Activated naive CD4-positive, alpha-beta T cell treated with anti-CD3 and anti-CD28 coated beads, Interleukin-2, amount 10 ng/mL, durations not matched to agents 7 days and 5 days (primary cell): Measurements from ENCODE around the gene IGSF9B.

Experiments
- CTCF ChIA-PET: fragments of 350-600 bp; sonication (Branson Sonifier 250); formaldehyde crosslinking; loops from one replicate; lab custom pipeline; 2021; ENCODE audit warnings: antibody characterized with exemption; lab: Charles Lee
- DNase-seq: peaks from one replicate; pipeline ENCODE4 v3.0.0-alpha.2; 2020
- H3K27ac Mint-ChIP-seq: one replicate; pipeline ENCODE4 v1.8.0; 2021; ENCODE audit warnings: mild to moderate bottlenecking, moderate library complexity, mixed read lengths
- H3K27me3 Mint-ChIP-seq: one replicate; pipeline ENCODE4 v1.8.0; 2021; ENCODE audit warnings: mild to moderate bottlenecking, mixed read lengths
- H3K36me3 Mint-ChIP-seq: one replicate; pipeline ENCODE4 v1.8.0; 2021; ENCODE audit warnings: mixed read lengths
- H3K4me1 Mint-ChIP-seq: one replicate; pipeline ENCODE4 v1.8.0; 2021; ENCODE audit warnings: mixed read lengths
- H3K4me3 Mint-ChIP-seq: one replicate; pipeline ENCODE4 v1.8.0; 2021; ENCODE audit warnings: mild to moderate bottlenecking, moderate library complexity, mixed read lengths
- H3K9me3 Mint-ChIP-seq: one replicate; pipeline ENCODE4 v1.8.0; 2021; ENCODE audit warnings: mixed read lengths

IGSF9B gene

GRCh38 chr11:133991101-133991500, 34.3 kb upstream of the IGSF9B start:
- H3K4me3 Mint-ChIP-seq = no peak overlapping the region
- H3K4me1 Mint-ChIP-seq = peaks cover 34% of the 10 kb centered on the region
- H3K9me3 Mint-ChIP-seq = no peaks in the 10 kb centered on the region
- H3K36me3 Mint-ChIP-seq = no peaks in the 10 kb centered on the region
- CTCF ChIA-PET = no interaction called here
- peaks cover 44% of the 10 kb centered on the region for H3K27me3 Mint-ChIP-seq
- DNase-seq = peak; percentile 29
- H3K27ac Mint-ChIP-seq = no peak overlapping the region

DNA sequence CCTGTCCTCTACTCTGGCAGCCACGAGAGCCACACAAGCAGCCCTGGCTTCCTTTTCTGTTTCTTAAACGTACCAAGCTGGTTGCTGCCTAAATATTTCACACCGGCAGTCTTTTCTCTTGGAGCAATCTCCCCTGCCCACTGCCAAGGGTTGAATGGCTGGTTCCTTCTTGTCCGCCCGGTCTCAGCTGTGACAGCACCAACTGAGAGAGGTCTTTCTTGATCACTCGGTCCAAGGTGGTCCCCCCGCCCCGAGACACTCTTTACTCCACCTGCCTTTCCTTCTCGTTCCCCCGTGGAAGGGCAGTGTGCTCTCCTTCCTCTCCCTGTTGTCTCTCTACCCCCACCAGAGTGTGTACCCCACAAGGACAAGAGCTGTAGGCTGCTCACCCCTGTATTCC, 33.7 kb upstream of the IGSF9B start:
- no peak overlapping the region for H3K4me3 Mint-ChIP-seq
- peaks cover 44% of the 10 kb centered on the region for H3K27me3 Mint-ChIP-seq
- no peaks in the 10 kb centered on the region for H3K36me3 Mint-ChIP-seq
- H3K9me3 Mint-ChIP-seq = no peaks in the 10 kb centered on the region
- peaks cover 34% of the 10 kb centered on the region for H3K4me1 Mint-ChIP-seq
- H3K27ac Mint-ChIP-seq = no peak overlapping the region
- DNase-seq = no peak
- CTCF ChIA-PET = no interaction called here

GRCh38 chr11:133988686-133989410, 32.1 kb upstream of the IGSF9B start:
- peaks cover 45% of the 10 kb centered on the region for H3K27me3 Mint-ChIP-seq
- H3K4me3 Mint-ChIP-seq = no peak overlapping the region
- no peak for DNase-seq
- no peak overlapping the region for H3K27ac Mint-ChIP-seq
- H3K36me3 Mint-ChIP-seq = no peaks in the 10 kb centered on the region
- CTCF ChIA-PET = interaction anchor here (0.6 to 1.0 kb wide), 2 partner anchors 28 to 228 kb away, joined by 3 to 5 read pairs; no protein-coding TSS in a partner anchor
- H3K4me1 Mint-ChIP-seq = peaks cover 31% of the 10 kb centered on the region
- no peaks in the 10 kb centered on the region for H3K9me3 Mint-ChIP-seq

DNA sequence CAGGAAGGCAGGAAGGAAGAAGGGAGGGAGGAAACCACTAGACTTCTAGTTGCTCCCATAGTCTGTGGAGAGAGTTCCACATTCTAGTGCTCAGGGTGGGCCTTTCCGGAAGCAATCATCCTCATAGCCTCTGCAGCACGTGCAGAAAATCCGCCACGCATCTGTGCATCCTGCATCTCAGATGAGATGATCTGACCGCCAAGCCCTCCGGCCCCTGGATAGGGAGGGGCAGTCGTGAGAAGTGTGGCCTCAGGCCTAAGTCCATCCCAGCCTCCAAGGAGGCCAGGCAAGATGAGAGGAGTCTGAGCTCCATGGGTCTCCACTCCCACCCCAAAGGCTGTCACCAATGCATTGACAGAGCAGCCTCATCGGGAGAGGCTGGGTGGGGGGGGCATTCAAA, 30.4 kb upstream of the IGSF9B start:
- H3K27me3 Mint-ChIP-seq = peaks cover 58% of the 10 kb centered on the region
- no peak overlapping the region for H3K27ac Mint-ChIP-seq
- peaks cover 29% of the 10 kb centered on the region for H3K4me1 Mint-ChIP-seq
- no peaks in the 10 kb centered on the region for H3K9me3 Mint-ChIP-seq
- DNase-seq = no peak
- H3K4me3 Mint-ChIP-seq = no peak overlapping the region
- CTCF ChIA-PET = no interaction called here
- H3K36me3 Mint-ChIP-seq = no peaks in the 10 kb centered on the region

- no peak for DNase-seq
- Mint-ChIP-seq H3K36me3 (no peaks in the 10 kb centered on the region), H3K4me3 (no peak overlapping the region), H3K4me1 (peaks cover 20% of the 10 kb centered on the region), H3K27ac (no peak overlapping the region), H3K9me3 (no peaks in the 10 kb centered on the region), H3K27me3 (peaks cover 61% of the 10 kb centered on the region)
- CTCF ChIA-PET = interaction anchor here (1.5 kb wide), 1 partner anchor 58 kb away, joined by 4 read pairs; no protein-coding TSS in a partner anchor
Observed at GRCh38 chr11:133985981-133986944, 29.5 kb upstream of the IGSF9B start.

DNA sequence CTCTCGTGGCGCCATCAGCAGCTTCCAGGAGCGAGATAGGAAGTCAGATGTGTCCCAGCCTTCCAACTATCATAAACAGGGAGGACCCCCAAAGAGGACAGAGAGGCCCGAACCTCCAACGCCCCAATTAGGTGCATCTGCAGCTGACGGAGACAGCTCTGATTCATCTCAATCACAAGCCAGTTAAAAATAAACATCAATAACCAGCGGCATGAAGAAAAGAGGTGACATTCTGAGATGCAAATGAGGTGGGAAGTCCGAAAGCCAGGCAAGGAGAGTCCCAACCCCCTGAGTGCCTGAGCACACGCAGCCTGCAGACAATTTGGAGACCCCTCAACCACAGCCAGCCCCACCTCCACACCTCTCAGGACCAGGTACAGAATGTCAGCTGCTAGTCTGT, 28.1 kb upstream of the IGSF9B start:
- CTCF ChIA-PET = interaction anchor here (1.5 kb wide), 1 partner anchor 56 kb away, joined by 4 read pairs; no protein-coding TSS in a partner anchor
- H3K36me3 Mint-ChIP-seq = no peaks in the 10 kb centered on the region
- H3K27me3 Mint-ChIP-seq = peaks cover 59% of the 10 kb centered on the region
- no peak overlapping the region for H3K27ac Mint-ChIP-seq
- peaks cover 7% of the 10 kb centered on the region for H3K4me1 Mint-ChIP-seq
- H3K9me3 Mint-ChIP-seq = no peaks in the 10 kb centered on the region
- no peak overlapping the region for H3K4me3 Mint-ChIP-seq
- no peak for DNase-seq

DNA sequence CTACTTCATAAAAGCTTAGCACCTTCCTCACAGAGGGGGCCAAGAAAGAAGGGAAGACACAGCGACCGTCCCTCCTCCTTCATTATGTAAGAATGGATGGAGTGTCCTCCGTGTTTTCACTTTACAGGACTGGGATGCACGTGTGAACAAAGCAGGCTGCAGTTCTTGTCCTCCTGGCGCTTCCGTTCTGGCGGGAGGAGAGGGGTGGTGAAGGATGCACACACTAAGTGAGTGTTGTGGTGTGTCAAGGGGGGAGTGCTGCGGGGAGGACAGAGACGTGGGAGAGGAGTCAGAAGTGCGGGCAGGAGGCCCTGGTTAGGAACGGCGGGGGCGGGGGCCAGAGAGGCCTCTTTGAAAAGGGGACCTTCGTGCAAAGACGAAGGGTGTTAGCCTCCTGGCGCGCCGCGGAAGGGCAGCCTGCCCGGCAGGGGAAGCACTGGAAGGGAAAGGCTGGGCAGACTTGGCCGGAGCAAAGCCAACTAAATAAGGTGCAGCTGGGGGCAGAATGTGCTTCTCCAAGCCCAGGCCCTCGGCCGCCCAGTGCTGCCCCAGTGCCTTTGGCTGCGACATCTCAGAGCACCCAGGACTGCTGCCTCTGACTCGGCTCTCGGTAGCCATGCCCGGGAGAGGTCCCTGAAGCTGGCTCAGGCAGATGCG, 27.0 kb upstream of the IGSF9B start:
- H3K9me3 Mint-ChIP-seq = no peaks in the 10 kb centered on the region
- CTCF ChIA-PET = no interaction called here
- no peak overlapping the region for H3K27ac Mint-ChIP-seq
- H3K27me3 Mint-ChIP-seq = peaks cover 57% of the 10 kb centered on the region
- H3K4me3 Mint-ChIP-seq = no peak overlapping the region
- peaks cover 7% of the 10 kb centered on the region for H3K4me1 Mint-ChIP-seq
- DNase-seq = no peak
- no peaks in the 10 kb centered on the region for H3K36me3 Mint-ChIP-seq

GRCh38 chr11:133982876-133983275, 26.1 kb upstream of the IGSF9B start:
- H3K27ac Mint-ChIP-seq = no peak overlapping the region
- H3K4me1 Mint-ChIP-seq = peaks cover 7% of the 10 kb centered on the region
- CTCF ChIA-PET = no interaction called here
- no peak for DNase-seq
- H3K4me3 Mint-ChIP-seq = no peak overlapping the region
- no peaks in the 10 kb centered on the region for H3K36me3 Mint-ChIP-seq
- peaks cover 54% of the 10 kb centered on the region for H3K27me3 Mint-ChIP-seq
- no peaks in the 10 kb centered on the region for H3K9me3 Mint-ChIP-seq

GRCh38 chr11:133982151-133982550, 25.4 kb upstream of the IGSF9B start:
- no peaks in the 10 kb centered on the region for H3K9me3 Mint-ChIP-seq
- H3K4me3 Mint-ChIP-seq = no peak overlapping the region
- H3K4me1 Mint-ChIP-seq = peaks cover 5% of the 10 kb centered on the region
- DNase-seq = no peak
- H3K27ac Mint-ChIP-seq = no peak overlapping the region
- CTCF ChIA-PET = no interaction called here
- H3K27me3 Mint-ChIP-seq = peaks cover 57% of the 10 kb centered on the region
- H3K36me3 Mint-ChIP-seq = no peaks in the 10 kb centered on the region

- H3K27me3 Mint-ChIP-seq = peaks cover 61% of the 10 kb centered on the region
- no peak overlapping the region for H3K27ac Mint-ChIP-seq
- no peaks in the 10 kb centered on the region for H3K36me3 Mint-ChIP-seq
- H3K9me3 Mint-ChIP-seq = no peaks in the 10 kb centered on the region
- H3K4me3 Mint-ChIP-seq = no peak overlapping the region
- peaks cover 8% of the 10 kb centered on the region for H3K4me1 Mint-ChIP-seq
- CTCF ChIA-PET = interaction anchor here (0.5 to 1.3 kb wide), 3 partner anchors 33 to 89 kb away, joined by 3 to 5 read pairs (median 4); no protein-coding TSS in a partner anchor
- DNase-seq = no peak
Observed at GRCh38 chr11:133981156-133981555, 24.4 kb upstream of the IGSF9B start.

- Mint-ChIP-seq H3K4me1 (peaks cover 8% of the 10 kb centered on the region), H3K36me3 (no peaks in the 10 kb centered on the region), H3K27me3 (peaks cover 66% of the 10 kb centered on the region), H3K4me3 (no peak overlapping the region), H3K27ac (no peak overlapping the region), H3K9me3 (no peaks in the 10 kb centered on the region)
- DNase-seq = no peak
- CTCF ChIA-PET = interaction anchor here (1.3 kb wide), 1 partner anchor 53 kb away, joined by 5 read pairs; no protein-coding TSS in a partner anchor
Observed at GRCh38 chr11:133980665-133981064, 23.9 kb upstream of the IGSF9B start.

DNA sequence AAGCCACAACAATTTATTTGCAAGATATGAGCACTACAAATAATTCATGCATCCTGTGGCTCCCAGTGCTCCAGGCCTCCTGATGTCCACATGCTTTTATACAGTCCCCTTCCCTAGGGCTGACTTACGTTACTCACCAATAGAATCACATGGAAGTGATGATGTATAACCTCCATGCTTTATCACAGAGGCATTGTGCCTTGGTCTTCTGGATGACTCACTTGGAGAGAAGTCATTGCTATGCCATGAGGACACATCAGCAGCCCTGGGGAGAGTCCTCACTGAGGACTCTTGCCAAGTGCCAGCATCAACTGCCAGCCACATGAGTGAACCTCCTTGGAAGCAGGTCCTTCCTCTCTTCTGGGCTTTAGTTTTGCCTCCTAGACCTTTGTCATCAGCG, 22.0 kb upstream of the IGSF9B start:
- CTCF ChIA-PET = interaction anchor here (1.5 kb wide), 1 partner anchor 51 kb away, joined by 3 read pairs; no protein-coding TSS in a partner anchor
- DNase-seq = no peak
- peaks cover 83% of the 10 kb centered on the region for H3K27me3 Mint-ChIP-seq
- H3K9me3 Mint-ChIP-seq = no peaks in the 10 kb centered on the region
- no peaks in the 10 kb centered on the region for H3K36me3 Mint-ChIP-seq
- peaks cover 8% of the 10 kb centered on the region for H3K4me1 Mint-ChIP-seq
- no peak overlapping the region for H3K4me3 Mint-ChIP-seq
- no peak overlapping the region for H3K27ac Mint-ChIP-seq

- Mint-ChIP-seq H3K27ac (no peak overlapping the region), H3K4me1 (peaks cover 8% of the 10 kb centered on the region), H3K9me3 (no peaks in the 10 kb centered on the region), H3K4me3 (no peak overlapping the region), H3K36me3 (no peaks in the 10 kb centered on the region), H3K27me3 (peaks cover 83% of the 10 kb centered on the region)
- CTCF ChIA-PET = no interaction called here
- no peak for DNase-seq
Observed at GRCh38 chr11:133977067-133977677, 20.4 kb upstream of the IGSF9B start.
